Skeletal muscle satellite cell (primary cell): Measurements from ENCODE around the gene GPR85.

ENCODE experiments used
- H3K27me3 ChIP-seq: 2 replicates; pipeline ENCODE4 v1.7.0; 2013; ENCODE audit warnings: low read length; ENCODE audit not compliant: control insufficient read depth, insufficient read depth
- H3K36me3 ChIP-seq: 2 replicates; pipeline ENCODE4 v1.7.0; 2013; ENCODE audit warnings: mild to moderate bottlenecking, control low read depth, low read length; ENCODE audit not compliant: insufficient read depth
- H3K4me1 ChIP-seq: 2 replicates; pipeline ENCODE4 v1.7.0; 2013; ENCODE audit warnings: low read length; ENCODE audit not compliant: control insufficient read depth, insufficient read depth
- H3K4me2 ChIP-seq: 2 replicates; pipeline ENCODE4 v1.7.0; 2013; ENCODE audit warnings: mild to moderate bottlenecking, low read length
- H3K4me3 ChIP-seq: 2 replicates; pipeline ENCODE4 v1.7.0; 2013; ENCODE audit warnings: low read length
- H3K9ac ChIP-seq: 2 replicates; pipeline ENCODE4 v1.7.0; 2013; ENCODE audit warnings: mild to moderate bottlenecking, low read depth, low read length, moderate library complexity
- H3K9me3 ChIP-seq: replicated peaks from 2 replicates; pipeline ENCODE4 v1.7.0; 2013; ENCODE audit warnings: mild to moderate bottlenecking, control low read depth, low read length

The GPR85 gene

DNA sequence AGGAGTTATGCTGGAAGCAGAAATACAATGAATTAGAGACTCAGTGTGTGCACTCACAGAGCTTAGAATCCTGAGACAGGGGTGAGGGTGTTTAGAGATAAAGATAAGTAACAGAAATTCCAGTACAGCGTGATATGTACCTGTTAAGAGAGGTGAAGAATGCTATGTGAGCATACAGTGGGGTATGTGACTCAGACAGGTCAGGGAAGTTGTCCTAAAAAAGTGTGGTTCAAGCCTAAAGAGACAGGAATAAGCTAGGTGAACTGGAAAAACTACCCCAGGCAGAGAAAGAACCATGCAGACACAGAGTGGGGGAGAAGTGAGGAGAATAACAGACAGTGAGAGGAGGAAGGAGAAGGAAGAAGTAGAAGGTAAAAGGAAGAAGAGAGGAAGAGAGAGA, 23.1 kb upstream of the GPR85 start:
- Histone ChIP-seq H3K4me1 (no peaks in the 10 kb centered on the region), H3K9me3 (no peaks in the 10 kb centered on the region), H3K9ac (no peak overlapping the region), H3K4me3 (no peak overlapping the region), H3K4me2 (no peak overlapping the region), H3K36me3 (no peaks in the 10 kb centered on the region), H3K27me3 (no peaks in the 10 kb centered on the region)

DNA sequence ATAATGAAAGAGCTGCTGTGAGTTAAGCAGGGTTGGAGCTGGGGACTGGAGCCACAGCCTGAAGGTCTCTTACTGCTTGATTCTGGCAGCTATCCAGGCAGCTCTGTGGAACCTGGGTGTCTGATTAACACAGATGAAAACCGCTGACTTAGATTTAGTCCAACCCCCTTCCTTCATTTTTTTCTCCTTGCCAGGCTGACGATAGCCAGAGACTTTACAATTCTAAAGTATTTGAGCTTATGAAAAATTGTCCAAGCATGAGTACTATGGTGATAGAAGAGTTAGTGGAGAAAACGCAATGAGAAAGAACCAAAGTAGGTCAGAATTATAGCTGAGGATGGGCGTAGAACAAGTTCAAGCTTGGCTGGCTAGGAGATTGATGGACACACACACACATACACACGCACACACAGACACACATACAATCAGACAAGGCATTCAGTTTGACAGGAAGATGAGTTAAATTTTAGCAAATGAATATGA, 13.5 kb upstream of the GPR85 start:
- no peaks in the 10 kb centered on the region for H3K4me1 ChIP-seq
- H3K36me3 ChIP-seq = no peaks in the 10 kb centered on the region
- peak overlapping the region; percentile 3 for H3K9ac ChIP-seq
- H3K4me2 ChIP-seq = peak overlapping the region; percentile 41
- H3K27me3 ChIP-seq = no peaks in the 10 kb centered on the region
- no peaks in the 10 kb centered on the region for H3K9me3 ChIP-seq
- H3K4me3 ChIP-seq = peak overlapping the region; percentile 34

DNA sequence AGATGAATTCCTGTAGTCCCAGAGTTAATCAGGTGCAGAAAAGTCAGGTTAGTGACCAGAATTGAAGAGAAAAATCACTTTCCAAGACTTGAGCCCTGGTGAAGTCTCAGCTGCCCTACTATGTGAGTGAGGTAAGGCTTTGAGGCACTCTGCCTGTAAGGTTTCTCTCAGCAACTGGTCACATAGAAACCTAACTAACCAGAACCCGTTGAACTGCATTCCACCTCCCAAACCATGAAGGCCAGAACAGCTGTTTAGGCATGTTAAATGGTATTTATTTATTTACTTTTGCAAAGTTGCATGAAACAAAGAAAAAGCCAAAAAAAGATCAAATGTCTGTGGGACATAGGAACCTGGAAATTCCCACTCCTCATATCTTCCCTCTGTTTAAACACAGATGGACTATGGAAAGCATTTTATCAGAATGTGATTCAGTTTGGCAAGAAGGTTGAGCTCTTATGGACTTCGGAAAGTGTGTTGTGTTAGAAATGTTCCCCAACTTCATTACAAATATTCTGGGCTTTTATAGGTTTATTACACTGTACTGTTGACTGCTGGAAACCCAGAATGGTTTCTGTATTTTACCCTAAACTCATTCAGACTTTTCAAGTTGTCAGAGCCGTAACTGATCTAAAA, 12.8 kb upstream of the GPR85 start:
- Histone ChIP-seq H3K27me3 (no peaks in the 10 kb centered on the region), H3K9me3 (no peaks in the 10 kb centered on the region), H3K36me3 (no peaks in the 10 kb centered on the region), H3K9ac (peak overlapping the region; percentile 3), H3K4me2 (peak overlapping the region; percentile 41), H3K4me3 (no peak overlapping the region), H3K4me1 (no peaks in the 10 kb centered on the region)

DNA sequence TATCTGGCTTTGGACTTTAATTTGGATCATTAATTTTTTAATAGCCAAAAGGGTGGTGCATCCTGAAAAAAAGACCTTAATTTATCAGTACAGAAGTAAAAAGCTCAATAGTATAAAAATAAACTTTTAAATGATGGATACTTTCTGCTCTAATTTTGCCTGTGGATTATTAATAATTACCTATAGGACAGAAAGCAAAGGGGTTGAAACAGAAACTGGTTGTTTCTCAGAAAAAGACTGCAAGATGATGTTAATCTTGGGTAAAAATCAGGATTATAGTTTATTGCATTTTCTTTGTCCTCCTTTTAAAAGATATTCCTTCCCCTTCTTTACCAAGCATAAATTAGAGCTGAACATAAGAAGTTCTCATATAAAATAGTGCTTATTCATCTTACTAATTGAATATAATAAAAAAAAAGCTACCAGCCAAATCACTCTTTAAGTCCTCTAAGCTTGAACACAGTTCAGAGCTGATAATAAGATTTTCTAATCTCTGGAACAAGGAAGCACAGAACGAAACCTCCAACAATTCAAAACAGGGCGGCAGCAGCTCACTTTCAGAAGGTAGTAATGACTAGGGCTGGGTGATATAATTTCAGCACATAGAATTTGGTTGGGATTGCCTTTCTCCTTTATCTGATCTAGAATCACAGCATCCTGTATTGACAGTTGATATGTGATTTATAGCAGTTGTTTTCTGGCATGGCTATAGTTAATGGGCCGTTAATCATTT, 8.1 kb upstream of the GPR85 start:
- Histone ChIP-seq H3K9me3 (no peaks in the 10 kb centered on the region), H3K27me3 (no peaks in the 10 kb centered on the region), H3K36me3 (no peaks in the 10 kb centered on the region), H3K4me3 (no peak overlapping the region), H3K9ac (no peak overlapping the region), H3K4me2 (no peak overlapping the region), H3K4me1 (no peaks in the 10 kb centered on the region)

DNA sequence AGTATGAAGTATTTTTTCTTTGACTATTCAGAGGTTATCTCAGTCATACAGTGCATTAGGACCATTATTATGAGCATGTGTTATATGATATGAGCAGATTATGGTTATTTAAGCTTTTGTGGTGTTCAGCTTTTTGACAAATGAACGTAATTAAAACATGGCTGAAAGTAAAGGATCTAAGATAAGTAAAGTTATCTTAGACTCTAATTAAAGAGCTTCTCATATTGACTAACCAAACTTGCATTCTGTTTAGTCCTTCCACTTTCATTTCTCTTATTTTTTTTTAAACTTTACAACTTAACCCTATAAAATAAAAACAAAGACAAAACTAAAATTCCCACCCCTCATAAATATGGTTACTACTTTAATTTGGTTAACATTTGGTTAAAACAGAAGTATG, 6.9 kb upstream of the GPR85 start:
- Histone ChIP-seq H3K4me3 (no peak overlapping the region), H3K9ac (no peak overlapping the region), H3K9me3 (no peaks in the 10 kb centered on the region), H3K4me2 (no peak overlapping the region), H3K27me3 (no peaks in the 10 kb centered on the region), H3K36me3 (no peaks in the 10 kb centered on the region), H3K4me1 (no peaks in the 10 kb centered on the region)

DNA sequence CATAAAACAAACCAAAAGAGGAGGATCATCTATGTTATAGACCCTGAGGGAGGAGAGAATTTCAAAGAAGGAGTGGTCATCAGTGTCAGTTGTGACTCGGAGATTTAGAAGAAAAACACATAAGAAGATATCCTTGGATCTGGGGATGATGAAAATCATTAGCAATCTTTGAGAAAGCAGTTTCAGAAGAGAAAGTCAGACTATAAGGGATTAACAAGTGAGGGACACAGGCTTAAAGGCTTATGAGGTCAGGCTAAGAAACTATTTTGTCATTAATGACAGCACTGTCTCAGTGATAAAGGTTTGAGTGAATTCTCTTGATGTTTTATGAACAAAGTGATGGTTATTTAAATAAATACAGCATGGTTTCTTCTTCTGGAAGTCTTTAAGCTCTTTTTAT, 6.1 kb upstream of the GPR85 start:
- H3K27me3 ChIP-seq = no peaks in the 10 kb centered on the region
- H3K4me2 ChIP-seq = no peak overlapping the region
- H3K4me1 ChIP-seq = peaks cover 7% of the 10 kb centered on the region
- no peaks in the 10 kb centered on the region for H3K36me3 ChIP-seq
- no peak overlapping the region for H3K9ac ChIP-seq
- H3K9me3 ChIP-seq = no peaks in the 10 kb centered on the region
- H3K4me3 ChIP-seq = no peak overlapping the region

DNA sequence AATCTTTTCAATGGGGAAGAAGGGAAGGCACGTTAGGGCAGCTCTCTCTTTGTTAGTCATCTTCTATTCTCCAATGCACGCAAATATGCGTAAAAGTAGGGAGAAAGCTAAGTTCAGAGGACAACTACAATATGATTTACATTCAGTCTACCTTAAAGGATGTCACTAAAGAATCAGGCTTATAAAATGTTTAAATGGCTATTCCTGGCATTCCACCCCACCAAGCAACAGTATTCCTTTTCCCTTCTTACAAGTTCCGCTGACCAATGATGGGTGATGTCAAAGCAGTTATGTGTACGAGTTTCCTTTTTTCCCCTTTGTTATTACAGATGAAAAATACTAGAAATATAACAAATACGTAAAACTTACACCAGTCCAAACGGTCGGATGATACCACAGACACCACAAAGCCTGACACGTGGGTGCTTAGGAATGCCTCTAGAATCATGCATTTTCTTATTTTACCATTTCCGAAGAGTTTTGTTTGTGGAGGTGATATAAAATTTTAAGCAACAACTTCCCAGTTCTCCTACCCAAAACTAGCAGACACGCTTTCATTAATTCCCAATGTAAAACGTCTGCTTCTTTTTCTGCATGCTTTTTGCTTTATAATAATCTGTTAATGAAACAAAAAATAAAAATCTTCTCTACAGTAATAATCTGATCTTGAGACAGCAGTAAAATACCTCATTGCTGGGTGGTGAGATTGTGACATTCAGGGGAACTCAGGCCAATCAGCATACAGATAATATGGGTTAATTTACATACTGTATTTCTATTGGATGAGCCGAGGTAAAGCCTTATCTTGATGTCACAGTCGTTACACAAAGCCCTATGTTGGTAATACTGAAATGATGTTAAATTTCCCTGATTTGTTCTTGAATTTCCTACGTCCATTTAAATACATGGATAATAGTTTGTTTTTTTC, 708 bp upstream of the GPR85 start:
- Histone ChIP-seq H3K9ac (peak overlapping the region; percentile 91), H3K9me3 (no peaks in the 10 kb centered on the region), H3K4me1 (peaks cover 19% of the 10 kb centered on the region), H3K36me3 (no peaks in the 10 kb centered on the region), H3K27me3 (no peaks in the 10 kb centered on the region), H3K4me3 (peak overlapping the region; percentile 72), H3K4me2 (peak overlapping the region; percentile 93)

DNA sequence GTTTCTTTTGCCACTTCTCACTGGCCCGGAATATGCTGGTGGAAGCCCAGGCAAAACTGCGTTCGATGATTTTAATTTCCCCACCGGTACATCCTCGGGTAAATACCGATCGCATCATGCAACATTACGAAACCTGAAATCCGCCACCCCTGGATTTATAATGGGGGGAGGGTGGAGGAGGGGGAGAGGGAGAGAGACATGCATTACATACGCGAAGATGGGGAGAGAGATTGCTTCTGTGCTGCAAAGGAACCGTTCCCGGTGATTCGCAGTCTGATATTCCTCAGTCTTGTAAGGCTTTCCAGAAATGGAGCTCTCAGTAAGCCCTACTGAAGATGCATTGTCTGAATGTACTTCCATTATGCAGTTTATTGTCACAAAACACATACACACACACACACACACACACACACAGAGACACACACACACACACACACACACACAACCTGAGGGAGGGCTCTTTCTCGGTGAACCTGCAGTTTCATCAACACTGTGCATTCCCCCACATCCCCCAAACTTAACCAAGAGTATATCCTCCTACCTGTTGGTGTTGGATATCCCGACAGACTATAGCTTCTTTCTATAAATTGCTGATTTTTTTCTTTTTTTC, 741 bp downstream of the GPR85 start:
- Histone ChIP-seq H3K9ac (peak overlapping the region; percentile 91), H3K27me3 (no peaks in the 10 kb centered on the region), H3K4me3 (peak overlapping the region; percentile 72)

DNA sequence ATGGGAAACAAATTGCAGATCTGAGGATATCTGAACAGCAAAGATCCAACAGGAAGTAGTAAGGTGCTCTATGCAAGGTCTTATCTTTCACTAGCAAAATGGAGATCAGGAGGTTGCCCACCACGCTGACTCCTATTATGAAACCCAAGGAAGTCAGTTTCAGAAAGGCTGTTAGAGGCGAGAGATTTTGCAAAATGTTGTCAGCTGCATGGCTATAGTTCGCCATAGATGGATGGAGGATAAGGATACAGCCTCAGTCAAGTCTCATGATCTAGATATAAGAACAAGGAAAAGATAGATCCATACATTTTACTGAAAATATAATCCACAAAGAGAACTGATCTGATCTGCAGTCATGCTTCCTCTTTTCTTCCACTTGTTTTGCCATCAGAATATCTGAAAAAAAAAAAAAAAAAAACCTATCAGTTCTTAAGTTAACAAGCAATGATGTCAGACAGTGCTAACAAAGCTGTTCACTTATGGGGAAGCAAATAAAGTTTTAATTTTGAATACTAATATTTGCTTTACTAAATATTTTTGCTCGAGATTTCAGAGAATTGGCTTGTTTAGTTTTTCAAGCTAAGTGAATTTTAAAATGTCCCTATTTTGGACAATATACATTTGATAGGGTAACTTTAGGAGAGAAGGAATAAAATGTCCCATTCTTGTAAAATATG, 2.0 kb downstream of the GPR85 start:
- no peak overlapping the region for H3K4me3 ChIP-seq
- H3K4me2 ChIP-seq = no peak overlapping the region
- peaks cover 19% of the 10 kb centered on the region for H3K4me1 ChIP-seq
- no peak overlapping the region for H3K9ac ChIP-seq
- no peaks in the 10 kb centered on the region for H3K36me3 ChIP-seq
- no peaks in the 10 kb centered on the region for H3K9me3 ChIP-seq
- H3K27me3 ChIP-seq = no peaks in the 10 kb centered on the region

More for the DNA sequence above, 741 bp downstream of the GPR85 start:
- Histone ChIP-seq H3K4me2 (peak overlapping the region; percentile 93), H3K36me3 (no peaks in the 10 kb centered on the region), H3K9me3 (no peaks in the 10 kb centered on the region), H3K4me1 (peaks cover 19% of the 10 kb centered on the region)

DNA sequence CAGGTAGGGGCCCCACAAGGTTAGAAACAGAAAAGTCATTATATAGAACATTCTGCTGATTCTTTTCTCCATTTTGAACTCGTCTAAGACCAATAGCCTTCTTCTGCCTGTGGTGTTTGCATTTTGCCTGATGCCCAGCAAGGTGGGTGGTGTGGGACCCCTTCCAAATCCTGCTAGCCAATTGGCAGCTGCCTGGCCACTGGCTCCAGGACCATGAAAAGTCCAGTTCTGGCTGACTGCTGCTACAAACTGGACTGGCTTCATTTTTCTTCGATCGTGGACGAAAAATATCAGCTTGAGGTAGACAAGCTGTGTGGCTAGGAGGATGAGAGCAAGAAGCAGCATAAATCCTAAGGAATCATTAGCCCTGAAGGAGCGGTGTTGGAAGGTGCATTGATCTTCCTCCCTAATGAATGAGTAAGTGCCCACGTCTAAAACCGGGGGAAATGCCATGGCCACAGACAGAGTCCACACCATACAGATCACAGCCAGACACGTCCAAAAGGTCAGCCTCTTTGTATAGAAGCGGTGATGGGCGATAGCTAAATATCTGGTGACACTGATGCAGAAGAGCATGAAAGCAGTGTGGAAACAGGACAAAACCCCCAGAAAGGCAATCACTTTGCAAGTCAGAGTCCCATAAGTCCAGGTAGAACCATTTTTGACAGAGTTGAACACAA, 2.7 kb downstream of the GPR85 start:
- no peaks in the 10 kb centered on the region for H3K27me3 ChIP-seq
- no peak overlapping the region for H3K4me3 ChIP-seq
- no peak overlapping the region for H3K4me2 ChIP-seq
- H3K9ac ChIP-seq = no peak overlapping the region
- H3K9me3 ChIP-seq = no peaks in the 10 kb centered on the region
- no peaks in the 10 kb centered on the region for H3K36me3 ChIP-seq
- H3K4me1 ChIP-seq = peaks cover 19% of the 10 kb centered on the region
